Hepatocyte (in vitro differentiated cells): ENCODE measurements around the gene UBE2E2.

Source experiments
- EZH2 ChIP-seq: fragments of 200-600 bp; sonication (generic); IDR thresholded peaks from 2 replicates; pipeline ENCODE4 v1.6.1; 2016; ENCODE audit warnings: antibody characterized with exemption, mild to moderate bottlenecking, borderline replicate concordance
- EZH2phosphoT487 ChIP-seq: fragments of 200-600 bp; sonication (generic); IDR thresholded peaks from one replicate; pipeline ENCODE4 v1.6.1; 2018; ENCODE audit warnings: antibody characterized with exemption, mild to moderate bottlenecking, low read depth, moderate library complexity; ENCODE audit not compliant: unreplicated experiment, severe bottlenecking
- TF ChIP-seq, protein P1 (sequence below): fragments of 200-600 bp; sonication (generic); IDR thresholded peaks from 2 replicates; pipeline ENCODE4 v1.5.1; 2016; ENCODE audit warnings: antibody characterized with exemption, mild to moderate bottlenecking; ENCODE audit not compliant: poor library complexity

DNA sequence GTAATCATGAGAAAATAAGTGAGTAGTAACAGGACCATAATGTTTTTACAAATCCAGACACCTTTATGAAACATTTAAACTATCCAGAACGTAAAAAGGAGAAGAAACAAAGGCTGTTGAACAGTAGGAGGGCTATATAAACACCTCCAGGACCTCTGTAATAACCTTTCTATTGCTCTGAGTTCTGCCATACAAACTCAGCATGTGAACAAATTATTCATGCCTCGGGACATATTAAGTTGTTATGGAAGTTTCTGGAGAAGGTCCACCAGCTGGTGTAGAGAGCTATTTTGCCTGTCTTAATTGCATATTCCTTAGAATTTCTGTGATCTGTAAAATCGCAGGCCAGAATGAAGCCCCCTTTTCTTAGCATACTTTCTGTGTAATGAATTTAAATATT lies 256.3 kb downstream of the UBE2E2 start:
- TF ChIP-seq, protein P1, sequence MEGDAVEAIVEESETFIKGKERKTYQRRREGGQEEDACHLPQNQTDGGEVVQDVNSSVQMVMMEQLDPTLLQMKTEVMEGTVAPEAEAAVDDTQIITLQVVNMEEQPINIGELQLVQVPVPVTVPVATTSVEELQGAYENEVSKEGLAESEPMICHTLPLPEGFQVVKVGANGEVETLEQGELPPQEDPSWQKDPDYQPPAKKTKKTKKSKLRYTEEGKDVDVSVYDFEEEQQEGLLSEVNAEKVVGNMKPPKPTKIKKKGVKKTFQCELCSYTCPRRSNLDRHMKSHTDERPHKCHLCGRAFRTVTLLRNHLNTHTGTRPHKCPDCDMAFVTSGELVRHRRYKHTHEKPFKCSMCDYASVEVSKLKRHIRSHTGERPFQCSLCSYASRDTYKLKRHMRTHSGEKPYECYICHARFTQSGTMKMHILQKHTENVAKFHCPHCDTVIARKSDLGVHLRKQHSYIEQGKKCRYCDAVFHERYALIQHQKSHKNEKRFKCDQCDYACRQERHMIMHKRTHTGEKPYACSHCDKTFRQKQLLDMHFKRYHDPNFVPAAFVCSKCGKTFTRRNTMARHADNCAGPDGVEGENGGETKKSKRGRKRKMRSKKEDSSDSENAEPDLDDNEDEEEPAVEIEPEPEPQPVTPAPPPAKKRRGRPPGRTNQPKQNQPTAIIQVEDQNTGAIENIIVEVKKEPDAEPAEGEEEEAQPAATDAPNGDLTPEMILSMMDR = no peak
- TF ChIP-seq EZH2phosphoT487 (no peak), EZH2 (no peak)
